GM21447 (cell line): ENCODE data around the gene EPHA10.
"Not testable (repeated sequence)": the region's sequence is repeated elsewhere in the genome, so short reads cannot be mapped to it uniquely, and the experiment has no call there.

ENCODE experiments used
- ATAC-seq: cut with Tn5 transposase; IDR thresholded peaks from one replicate; pipeline ENCODE4 v1.9.1; 2021; ENCODE audit not compliant: unreplicated experiment

EPHA10 gene

GRCh38 chr1:37771440-37771839, 6.5 kb upstream of the EPHA10 start:
- ATAC-seq, result not testable (repeated sequence)

- no peak for ATAC-seq
Measured at GRCh38 chr1:37767488-37767887, 2.6 kb upstream of the EPHA10 start.

- ATAC-seq, result no peak
Measured at GRCh38 chr1:37765916-37766664, 1.2 kb upstream of the EPHA10 start.

GRCh38 chr1:37764414-37764825, 500 bp downstream of the EPHA10 start:
- ATAC-seq, result no peak

- ATAC-seq, result no peak
Measured at GRCh38 chr1:37763791-37764413, 1.0 kb downstream of the EPHA10 start.

- ATAC-seq, result no peak
Measured at GRCh38 chr1:37762516-37762915, 2.4 kb downstream of the EPHA10 start.

GRCh38 chr1:37761416-37762095, 3.4 kb downstream of the EPHA10 start:
- no peak for ATAC-seq

GRCh38 chr1:37759451-37759850, 5.5 kb downstream of the EPHA10 start:
- ATAC-seq, result no peak

GRCh38 chr1:37755951-37756560, 8.9 kb downstream of the EPHA10 start:
- ATAC-seq, result no peak

- no peak for ATAC-seq
Measured at GRCh38 chr1:37755290-37755689, 9.6 kb downstream of the EPHA10 start.

- no peak for ATAC-seq
Measured at GRCh38 chr1:37753473-37754321, 11.2 kb downstream of the EPHA10 start.

- no peak for ATAC-seq
Measured at GRCh38 chr1:37752583-37753471, 12.1 kb downstream of the EPHA10 start.

- ATAC-seq, result no peak
Measured at GRCh38 chr1:37752213-37752582, 12.7 kb downstream of the EPHA10 start.

- no peak for ATAC-seq
Measured at GRCh38 chr1:37748565-37748964, 16.4 kb downstream of the EPHA10 start.

GRCh38 chr1:37746806-37747205, 18.1 kb downstream of the EPHA10 start:
- ATAC-seq, result no peak

- no peak for ATAC-seq
Measured at GRCh38 chr1:37741662-37742061, 23.3 kb downstream of the EPHA10 start.

- ATAC-seq, result no peak
Measured at GRCh38 chr1:37741130-37741529, 23.8 kb downstream of the EPHA10 start.

- ATAC-seq, result no peak
Measured at GRCh38 chr1:37739222-37739621, 25.7 kb downstream of the EPHA10 start.

- not testable (repeated sequence) for ATAC-seq
Measured at GRCh38 chr1:37738619-37739018, 26.3 kb downstream of the EPHA10 start.

GRCh38 chr1:37737975-37738374, 26.9 kb downstream of the EPHA10 start:
- ATAC-seq, result not testable (repeated sequence)
